ENCODE measurements around the gene LPP.

GRCh38 chr3:188602111-188602510 lies 448.2 kb downstream of the LPP start:
- TF ChIP-seq CTCF (conservative IDR thresholded peaks at IDR 0.05) (no peak), EZH2 (IDR thresholded peaks at IDR 0.05; ENCODE audit: low read depth) (no peak)

Measured in PC-9 (cell line).